Peyer's patch (tissue), 4 donors: ENCODE measurements around the gene THG1L. TPM values are rescaled to one million over a fixed set of nuclear protein-coding genes. Genes with fewer than 3 reads are reported as not detected.
A peak's percentile ranks its signal among the peaks of the same experiment; 100 is the strongest.
"Not testable (repeated sequence)": the region's sequence is repeated elsewhere in the genome, so short reads cannot be mapped to it uniquely, and the experiment has no call there.

ENCODE experiments used
- DNase-seq, 3 donors: peaks; one replicate each; pipeline ENCODE4 v3.0.0-alpha.2; 2017 to 2019
- H3K27ac ChIP-seq, 4 donors: fragments of 200-600 bp; sonication (generic); one replicate each; pipeline ENCODE4 v1.5.1; 2016 to 2019
- H3K27me3 ChIP-seq, 2 donors: fragments of 200-600 bp; sonication (generic); one replicate each; pipeline ENCODE4 v1.5.1; 2019
- H3K36me3 ChIP-seq, 3 donors: fragments of 200-600 bp; sonication (generic); one replicate each; pipeline ENCODE4 v1.5.1; 2016 to 2019
- H3K4me1 ChIP-seq, 4 donors: fragments of 200-600 bp; sonication (generic); one replicate each; pipeline ENCODE4 v1.5.1; 2016 to 2019
- H3K4me3 ChIP-seq, 4 donors: fragments of 200-600 bp; sonication (generic); 1 replicate in 3 of 4; 2 replicates in 1 of 4; pipeline ENCODE4 v1.5.1; 2016 to 2019; ENCODE audit warnings: mild to moderate bottlenecking in 1 of 4
- H3K9me3 ChIP-seq, 4 donors: fragments of 200-600 bp; sonication (generic); one replicate each; pipeline ENCODE4 v1.5.1; 2016 to 2019; ENCODE audit warnings: mild to moderate bottlenecking in 1 of 4
- CTCF ChIP-seq, 6 experiments: fragments of 450-650 bp in 4 of 6; fragments of 200-600 bp in 2 of 6; sonication (generic) in 1 of 6; IDR thresholded peaks; one replicate each; pipeline ENCODE4 v1.5.1; 2017 to 2019; ENCODE audit warnings: antibody characterized with exemption in 6 of 6, mild to moderate bottlenecking in 3 of 6, moderate library complexity in 1 of 6
- POLR2A ChIP-seq, 2 donors: fragments of 450-650 bp; IDR thresholded peaks; one replicate each; pipeline ENCODE4 v1.5.1; 2017; ENCODE audit warnings: antibody characterized with exemption in 2 of 2, mild to moderate bottlenecking in 2 of 2, moderate library complexity in 2 of 2
- total RNA-seq, 4 donors: library from RNA; depleted of rRNA; stranded (reverse); fragments of >200 nt; gene quantifications; one replicate each; pipeline ENCODE4 v1.1.0, GENCODE V29; 2016

THG1L gene
- total RNA-seq, 4 donors from 2014 or later, result 4.0 to 29.7 (median 8.9) TPM

GRCh38 chr5:157690690-157691433 lies 40.4 kb upstream of the THG1L start:
- Histone ChIP-seq H3K4me1 (no peaks in the 10 kb centered on the region), H3K36me3 (no peaks in the 10 kb centered on the region), H3K27me3 (no peaks in the 10 kb centered on the region), H3K27ac (no peak overlapping the region), H3K9me3 (no peaks in the 10 kb centered on the region), H3K4me3 (peak overlapping the region in 1 of 4 donors; percentile 15)
- DNase-seq, result no peak
- TF ChIP-seq CTCF (IDR thresholded peaks at IDR 0.05) (no peak), POLR2A (IDR thresholded peaks at IDR 0.05) (no peak)

- not testable (repeated sequence) for H3K4me1 ChIP-seq, H3K36me3 ChIP-seq, DNase-seq, H3K27ac ChIP-seq, H3K9me3 ChIP-seq, H3K4me3 ChIP-seq, H3K27me3 ChIP-seq
Measured at GRCh38 chr5:157693816-157694215, 37.4 kb upstream of the THG1L start.

- H3K9me3 ChIP-seq, H3K27me3 ChIP-seq, H3K27ac ChIP-seq, H3K4me1 ChIP-seq, DNase-seq, H3K36me3 ChIP-seq, H3K4me3 ChIP-seq: not testable (repeated sequence)
Measured at GRCh38 chr5:157696154-157696553, 35.1 kb upstream of the THG1L start.

- H3K27ac ChIP-seq, DNase-seq, H3K27me3 ChIP-seq, H3K36me3 ChIP-seq, H3K4me3 ChIP-seq, H3K9me3 ChIP-seq, H3K4me1 ChIP-seq: not testable (repeated sequence)
Measured at GRCh38 chr5:157698674-157699073, 32.5 kb upstream of the THG1L start.

GRCh38 chr5:157703736-157704135 lies 27.5 kb upstream of the THG1L start:
- no peak for TF ChIP-seq POLR2A (IDR thresholded peaks at IDR 0.05)
- TF ChIP-seq CTCF (IDR thresholded peaks at IDR 0.05), result no peak
- no peak for DNase-seq
- Histone ChIP-seq H3K27ac (no peak overlapping the region), H3K4me1 (no peaks in the 10 kb centered on the region), H3K4me3 (no peak overlapping the region), H3K27me3 (no peaks in the 10 kb centered on the region), H3K36me3 (no peaks in the 10 kb centered on the region), H3K9me3 (peaks cover 0 to 5% (median 0%) of the 10 kb centered on the region in 4 donors)

- Histone ChIP-seq H3K4me1 (no peaks in the 10 kb centered on the region), H3K27ac (no peak overlapping the region), H3K27me3 (no peaks in the 10 kb centered on the region), H3K36me3 (no peaks in the 10 kb centered on the region), H3K9me3 (no peaks in the 10 kb centered on the region), H3K4me3 (no peak overlapping the region)
- no peak for TF ChIP-seq POLR2A (IDR thresholded peaks at IDR 0.05)
- no peak for TF ChIP-seq CTCF (IDR thresholded peaks at IDR 0.05)
- no peak for DNase-seq
Measured at GRCh38 chr5:157708866-157709265, 22.4 kb upstream of the THG1L start.

GRCh38 chr5:157709346-157709745 lies 21.9 kb upstream of the THG1L start:
- TF ChIP-seq CTCF (IDR thresholded peaks at IDR 0.05), result no peak
- no peaks in the 10 kb centered on the region for H3K9me3 ChIP-seq
- no peak for DNase-seq
- H3K27me3 ChIP-seq, result no peaks in the 10 kb centered on the region
- no peaks in the 10 kb centered on the region for H3K36me3 ChIP-seq
- H3K27ac ChIP-seq, result no peak overlapping the region
- H3K4me1 ChIP-seq, result no peaks in the 10 kb centered on the region
- no peak overlapping the region for H3K4me3 ChIP-seq
